ENCODE measurements around the gene AMDHD2. TPM values are rescaled to one million over a fixed set of nuclear protein-coding genes. Genes with fewer than 3 reads are reported as not detected.

The AMDHD2 gene
- total and polyA plus RNA-seq, 4 donors, result 7.5 to 25.3 (median 15.7) TPM

DNA sequence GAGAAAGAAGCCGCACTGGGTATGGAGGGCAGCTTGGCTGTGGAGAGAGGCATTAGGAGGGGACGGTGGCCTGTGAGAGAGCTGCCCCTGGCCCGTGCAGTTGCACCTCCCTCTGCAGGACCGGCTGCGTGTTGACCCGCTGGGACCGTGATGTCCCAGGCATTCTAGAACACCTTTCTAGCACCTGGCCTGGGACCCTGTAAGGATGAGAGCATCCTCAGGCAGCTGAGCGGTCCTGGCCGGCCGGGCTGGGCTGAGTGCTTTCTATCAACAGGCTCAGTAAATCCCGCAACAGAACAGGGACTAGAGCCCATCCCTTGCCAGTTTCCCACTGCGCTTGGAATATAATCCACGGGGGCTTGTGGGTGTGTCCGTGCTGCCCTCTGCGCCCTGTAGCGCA lies 30.6 kb upstream of the AMDHD2 start:
- DNase-seq (ENCODE audit: low spot score), result no peak
- Histone ChIP-seq H3K27ac (ENCODE audit: low read depth in 1 of 2, low read length in 2 of 2) (no peak overlapping the region), H3K4me3 (ENCODE audit: low read depth in 1 of 3, low read length in 3 of 3) (no peak overlapping the region), H3K9me3 (ENCODE audit: control insufficient read depth in 4 of 4, low read length in 3 of 4) (no peaks in the 10 kb centered on the region), H3K27me3 (ENCODE audit: control insufficient read depth in 4 of 4, insufficient read depth in 4 of 4, low read length in 3 of 4) (no peaks in the 10 kb centered on the region), H3K9ac (ENCODE audit: low read depth in 1 of 2, low read length in 2 of 2) (no peak overlapping the region), H3K36me3 (ENCODE audit: control insufficient read depth in 4 of 4, insufficient read depth in 3 of 4, low read depth in 1 of 4, low read length in 3 of 4) (peaks cover 0 to 4% (median under 1%) of the 10 kb centered on the region in 4 donors), H3K4me1 (ENCODE audit: control insufficient read depth in 4 of 4, insufficient read depth in 4 of 4, low read length in 3 of 4) (peaks cover 11 to 22% (median 16%) of the 10 kb centered on the region in 4 donors)
- WGBS, result 96% methylated on average over 16 of the region's 16 CpGs
- TF ChIP-seq TAF1 (conservative IDR thresholded peaks at IDR 0.05) (no peak), RXRA (IDR thresholded peaks at IDR 0.05) (no peak), HNF4A (conservative IDR thresholded peaks at IDR 0.05) (no peak), FOXA1 (IDR thresholded peaks at IDR 0.05) (no peak), SP1 (IDR thresholded peaks at IDR 0.05) (no peak), JUND (IDR thresholded peaks at IDR 0.05) (no peak), EGR1 (IDR thresholded peaks at IDR 0.05; ENCODE audit: low read depth in 2 of 2) (no peak), HNF4G (IDR thresholded peaks at IDR 0.05) (no peak), NR2F2 (IDR thresholded peaks at IDR 0.05) (no peak), GABPA (IDR thresholded peaks at IDR 0.05 in 1 of 2, conservative IDR thresholded peaks at IDR 0.05 in 1 of 2) (no peak), FOXA2 (IDR thresholded peaks at IDR 0.05) (no peak)
- TF ChIP-seq, protein P1, sequence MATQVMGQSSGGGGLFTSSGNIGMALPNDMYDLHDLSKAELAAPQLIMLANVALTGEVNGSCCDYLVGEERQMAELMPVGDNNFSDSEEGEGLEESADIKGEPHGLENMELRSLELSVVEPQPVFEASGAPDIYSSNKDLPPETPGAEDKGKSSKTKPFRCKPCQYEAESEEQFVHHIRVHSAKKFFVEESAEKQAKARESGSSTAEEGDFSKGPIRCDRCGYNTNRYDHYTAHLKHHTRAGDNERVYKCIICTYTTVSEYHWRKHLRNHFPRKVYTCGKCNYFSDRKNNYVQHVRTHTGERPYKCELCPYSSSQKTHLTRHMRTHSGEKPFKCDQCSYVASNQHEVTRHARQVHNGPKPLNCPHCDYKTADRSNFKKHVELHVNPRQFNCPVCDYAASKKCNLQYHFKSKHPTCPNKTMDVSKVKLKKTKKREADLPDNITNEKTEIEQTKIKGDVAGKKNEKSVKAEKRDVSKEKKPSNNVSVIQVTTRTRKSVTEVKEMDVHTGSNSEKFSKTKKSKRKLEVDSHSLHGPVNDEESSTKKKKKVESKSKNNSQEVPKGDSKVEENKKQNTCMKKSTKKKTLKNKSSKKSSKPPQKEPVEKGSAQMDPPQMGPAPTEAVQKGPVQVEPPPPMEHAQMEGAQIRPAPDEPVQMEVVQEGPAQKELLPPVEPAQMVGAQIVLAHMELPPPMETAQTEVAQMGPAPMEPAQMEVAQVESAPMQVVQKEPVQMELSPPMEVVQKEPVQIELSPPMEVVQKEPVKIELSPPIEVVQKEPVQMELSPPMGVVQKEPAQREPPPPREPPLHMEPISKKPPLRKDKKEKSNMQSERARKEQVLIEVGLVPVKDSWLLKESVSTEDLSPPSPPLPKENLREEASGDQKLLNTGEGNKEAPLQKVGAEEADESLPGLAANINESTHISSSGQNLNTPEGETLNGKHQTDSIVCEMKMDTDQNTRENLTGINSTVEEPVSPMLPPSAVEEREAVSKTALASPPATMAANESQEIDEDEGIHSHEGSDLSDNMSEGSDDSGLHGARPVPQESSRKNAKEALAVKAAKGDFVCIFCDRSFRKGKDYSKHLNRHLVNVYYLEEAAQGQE (IDR thresholded peaks at IDR 0.05), result no peak
- TF ChIP-seq, protein P2, sequence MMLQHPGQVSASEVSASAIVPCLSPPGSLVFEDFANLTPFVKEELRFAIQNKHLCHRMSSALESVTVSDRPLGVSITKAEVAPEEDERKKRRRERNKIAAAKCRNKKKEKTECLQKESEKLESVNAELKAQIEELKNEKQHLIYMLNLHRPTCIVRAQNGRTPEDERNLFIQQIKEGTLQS (IDR thresholded peaks at IDR 0.05), result no peak
- TF ChIP-seq, protein P3, sequence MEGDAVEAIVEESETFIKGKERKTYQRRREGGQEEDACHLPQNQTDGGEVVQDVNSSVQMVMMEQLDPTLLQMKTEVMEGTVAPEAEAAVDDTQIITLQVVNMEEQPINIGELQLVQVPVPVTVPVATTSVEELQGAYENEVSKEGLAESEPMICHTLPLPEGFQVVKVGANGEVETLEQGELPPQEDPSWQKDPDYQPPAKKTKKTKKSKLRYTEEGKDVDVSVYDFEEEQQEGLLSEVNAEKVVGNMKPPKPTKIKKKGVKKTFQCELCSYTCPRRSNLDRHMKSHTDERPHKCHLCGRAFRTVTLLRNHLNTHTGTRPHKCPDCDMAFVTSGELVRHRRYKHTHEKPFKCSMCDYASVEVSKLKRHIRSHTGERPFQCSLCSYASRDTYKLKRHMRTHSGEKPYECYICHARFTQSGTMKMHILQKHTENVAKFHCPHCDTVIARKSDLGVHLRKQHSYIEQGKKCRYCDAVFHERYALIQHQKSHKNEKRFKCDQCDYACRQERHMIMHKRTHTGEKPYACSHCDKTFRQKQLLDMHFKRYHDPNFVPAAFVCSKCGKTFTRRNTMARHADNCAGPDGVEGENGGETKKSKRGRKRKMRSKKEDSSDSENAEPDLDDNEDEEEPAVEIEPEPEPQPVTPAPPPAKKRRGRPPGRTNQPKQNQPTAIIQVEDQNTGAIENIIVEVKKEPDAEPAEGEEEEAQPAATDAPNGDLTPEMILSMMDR (IDR thresholded peaks at IDR 0.05; ENCODE audit: low read depth, low read length, missing input control), result no peak
- TF ChIP-seq, protein P4, sequence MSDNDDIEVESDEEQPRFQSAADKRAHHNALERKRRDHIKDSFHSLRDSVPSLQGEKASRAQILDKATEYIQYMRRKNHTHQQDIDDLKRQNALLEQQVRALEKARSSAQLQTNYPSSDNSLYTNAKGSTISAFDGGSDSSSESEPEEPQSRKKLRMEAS (IDR thresholded peaks at IDR 0.05), result no peak
- TF ChIP-seq, protein P5, sequence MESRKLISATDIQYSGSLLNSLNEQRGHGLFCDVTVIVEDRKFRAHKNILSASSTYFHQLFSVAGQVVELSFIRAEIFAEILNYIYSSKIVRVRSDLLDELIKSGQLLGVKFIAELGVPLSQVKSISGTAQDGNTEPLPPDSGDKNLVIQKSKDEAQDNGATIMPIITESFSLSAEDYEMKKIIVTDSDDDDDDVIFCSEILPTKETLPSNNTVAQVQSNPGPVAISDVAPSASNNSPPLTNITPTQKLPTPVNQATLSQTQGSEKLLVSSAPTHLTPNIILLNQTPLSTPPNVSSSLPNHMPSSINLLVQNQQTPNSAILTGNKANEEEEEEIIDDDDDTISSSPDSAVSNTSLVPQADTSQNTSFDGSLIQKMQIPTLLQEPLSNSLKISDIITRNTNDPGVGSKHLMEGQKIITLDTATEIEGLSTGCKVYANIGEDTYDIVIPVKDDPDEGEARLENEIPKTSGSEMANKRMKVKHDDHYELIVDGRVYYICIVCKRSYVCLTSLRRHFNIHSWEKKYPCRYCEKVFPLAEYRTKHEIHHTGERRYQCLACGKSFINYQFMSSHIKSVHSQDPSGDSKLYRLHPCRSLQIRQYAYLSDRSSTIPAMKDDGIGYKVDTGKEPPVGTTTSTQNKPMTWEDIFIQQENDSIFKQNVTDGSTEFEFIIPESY (IDR thresholded peaks at IDR 0.05), result no peak

Measured in liver (tissue), 9 donors.